ENCODE measurements around the gene SLC30A3. TPM values are rescaled to one million over a fixed set of nuclear protein-coding genes. Genes with fewer than 3 reads are reported as not detected.
A peak's percentile ranks its signal among the peaks of the same experiment; 100 is the strongest.

The SLC30A3 gene
- total RNA-seq, 1 experiment from 2014 or later, result 4.9 TPM

- Histone ChIP-seq H3K9me3 (replicated peaks) (no peaks in the 10 kb centered on the region), H3K36me3 (no peaks in the 10 kb centered on the region), H3K27ac (no peak overlapping the region), H3K4me1 (peaks cover 5% of the 10 kb centered on the region), H3K27me3 (peaks cover 7% of the 10 kb centered on the region; the same call in 1 of the 2 replicates), H3K4me3 (no peak overlapping the region)
- DNase-seq, result no peak
These were observed 35.7 kb upstream of the SLC30A3 start for GRCh38 chr2:27298391-27299080.

GRCh38 chr2:27297195-27297594 lies 34.3 kb upstream of the SLC30A3 start:
- Histone ChIP-seq H3K36me3 (no peaks in the 10 kb centered on the region), H3K9me3 (replicated peaks) (no peaks in the 10 kb centered on the region), H3K4me1 (peaks cover 14% of the 10 kb centered on the region), H3K27ac (no peak overlapping the region), H3K27me3 (peaks cover 9% of the 10 kb centered on the region), H3K4me3 (no peak overlapping the region)
- no peak for DNase-seq

GRCh38 chr2:27296481-27296880 lies 33.6 kb upstream of the SLC30A3 start:
- Histone ChIP-seq H3K4me1 (peaks cover 14% of the 10 kb centered on the region), H3K36me3 (no peaks in the 10 kb centered on the region), H3K27ac (no peak overlapping the region), H3K9me3 (replicated peaks) (no peaks in the 10 kb centered on the region), H3K27me3 (peaks cover 16% of the 10 kb centered on the region), H3K4me3 (no peak overlapping the region)
- no peak for DNase-seq

GRCh38 chr2:27294928-27295327 lies 32.1 kb upstream of the SLC30A3 start:
- H3K36me3 ChIP-seq, result no peaks in the 10 kb centered on the region
- DNase-seq, result no peak
- H3K27me3 ChIP-seq, result peaks cover 24% of the 10 kb centered on the region
- no peak overlapping the region for H3K27ac ChIP-seq
- no peak overlapping the region for H3K4me3 ChIP-seq
- no peaks in the 10 kb centered on the region for H3K9me3 ChIP-seq (replicated peaks)
- peaks cover 26% of the 10 kb centered on the region for H3K4me1 ChIP-seq

GRCh38 chr2:27291865-27292264 lies 29.0 kb upstream of the SLC30A3 start:
- Histone ChIP-seq H3K27me3 (peaks cover 32% of the 10 kb centered on the region), H3K4me1 (peaks cover 26% of the 10 kb centered on the region), H3K27ac (no peak overlapping the region), H3K4me3 (no peak overlapping the region), H3K36me3 (no peaks in the 10 kb centered on the region), H3K9me3 (replicated peaks) (no peaks in the 10 kb centered on the region)
- DNase-seq, result peak in 1 of 2 experiments; percentile 44

GRCh38 chr2:27290549-27290948 lies 27.7 kb upstream of the SLC30A3 start:
- H3K36me3 ChIP-seq, result no peaks in the 10 kb centered on the region
- H3K9me3 ChIP-seq (replicated peaks), result no peaks in the 10 kb centered on the region
- no peak for DNase-seq
- H3K4me1 ChIP-seq, result peaks cover 26% of the 10 kb centered on the region
- peaks cover 33% of the 10 kb centered on the region for H3K27me3 ChIP-seq
- no peak overlapping the region for H3K4me3 ChIP-seq
- no peak overlapping the region for H3K27ac ChIP-seq

GRCh38 chr2:27288610-27289009 lies 25.8 kb upstream of the SLC30A3 start:
- no peak overlapping the region for H3K27ac ChIP-seq
- no peaks in the 10 kb centered on the region for H3K9me3 ChIP-seq (replicated peaks)
- H3K27me3 ChIP-seq, result peaks cover 38% of the 10 kb centered on the region
- H3K4me3 ChIP-seq, result no peak overlapping the region
- peaks cover 22% of the 10 kb centered on the region for H3K4me1 ChIP-seq
- DNase-seq, result no peak
- no peaks in the 10 kb centered on the region for H3K36me3 ChIP-seq

GRCh38 chr2:27285481-27285880 lies 22.6 kb upstream of the SLC30A3 start:
- no peak overlapping the region for H3K27ac ChIP-seq
- H3K36me3 ChIP-seq, result no peaks in the 10 kb centered on the region
- DNase-seq, result no peak
- H3K4me3 ChIP-seq, result no peak overlapping the region
- H3K27me3 ChIP-seq, result peaks cover 21% of the 10 kb centered on the region
- peaks cover 25% of the 10 kb centered on the region for H3K4me1 ChIP-seq
- no peaks in the 10 kb centered on the region for H3K9me3 ChIP-seq (replicated peaks)

- H3K27me3 ChIP-seq, result peaks cover 21% of the 10 kb centered on the region
- H3K4me3 ChIP-seq, result no peak overlapping the region
- H3K27ac ChIP-seq, result no peak overlapping the region
- DNase-seq, result no peak
- no peaks in the 10 kb centered on the region for H3K36me3 ChIP-seq
- peaks cover 20% of the 10 kb centered on the region for H3K4me1 ChIP-seq
- H3K9me3 ChIP-seq (replicated peaks), result no peaks in the 10 kb centered on the region
These were observed 22.1 kb upstream of the SLC30A3 start for GRCh38 chr2:27284996-27285395.

GRCh38 chr2:27282892-27283291 lies 20.0 kb upstream of the SLC30A3 start:
- DNase-seq, result peak; percentile 34 to 47
- Histone ChIP-seq H3K4me1 (peaks cover 18% of the 10 kb centered on the region), H3K9me3 (replicated peaks) (no peaks in the 10 kb centered on the region), H3K27me3 (peaks cover 11% of the 10 kb centered on the region; the same call in 1 of the 2 replicates), H3K36me3 (no peaks in the 10 kb centered on the region), H3K27ac (no peak overlapping the region), H3K4me3 (no peak overlapping the region)

- Histone ChIP-seq H3K36me3 (no peaks in the 10 kb centered on the region), H3K9me3 (replicated peaks) (no peaks in the 10 kb centered on the region), H3K27ac (no peak within 1 kb of the TSS), H3K4me1 (peaks cover 18% of the 10 kb centered on the region), H3K4me3 (no peak within 1 kb of the TSS), H3K27me3 (peaks cover 8% of the 10 kb centered on the region; the same call in 1 of the 2 replicates)
- peak; percentile 50 to 56 for DNase-seq
These were observed 19.2 kb upstream of the SLC30A3 start, which contains the start of gene TRIM54 for GRCh38 chr2:27281855-27282559. TRIM54 (plus strand) TSS chr2:27282429; CDS start chr2:27282732, 303 bp downstream.

- no peaks in the 10 kb centered on the region for H3K9me3 ChIP-seq (replicated peaks)
- peaks cover 18% of the 10 kb centered on the region for H3K4me1 ChIP-seq
- H3K4me3 ChIP-seq, result no peak overlapping the region
- no peak overlapping the region for H3K27ac ChIP-seq
- no peaks in the 10 kb centered on the region for H3K36me3 ChIP-seq
- no peak for DNase-seq
- H3K27me3 ChIP-seq, result peaks cover 8% of the 10 kb centered on the region; the same call in 1 of the 2 replicates
These were observed 18.6 kb upstream of the SLC30A3 start for GRCh38 chr2:27281442-27281841.

GRCh38 chr2:27280826-27281225 lies 18.0 kb upstream of the SLC30A3 start:
- DNase-seq, result no peak
- H3K4me1 ChIP-seq, result peaks cover 18% of the 10 kb centered on the region
- no peak overlapping the region for H3K27ac ChIP-seq
- peaks cover 8% of the 10 kb centered on the region; the same call in 1 of the 2 replicates for H3K27me3 ChIP-seq
- no peak overlapping the region for H3K4me3 ChIP-seq
- no peaks in the 10 kb centered on the region for H3K9me3 ChIP-seq (replicated peaks)
- H3K36me3 ChIP-seq, result no peaks in the 10 kb centered on the region

- peaks cover 17% of the 10 kb centered on the region for H3K27me3 ChIP-seq
- H3K27ac ChIP-seq, result no peak overlapping the region
- peaks cover 15% of the 10 kb centered on the region for H3K4me1 ChIP-seq
- H3K9me3 ChIP-seq (replicated peaks), result no peaks in the 10 kb centered on the region
- H3K4me3 ChIP-seq, result no peak overlapping the region
- H3K36me3 ChIP-seq, result no peaks in the 10 kb centered on the region
- no peak for DNase-seq
These were observed 15.2 kb upstream of the SLC30A3 start for GRCh38 chr2:27278010-27278409.
